Measurements from ENCODE around the gene STAP2. TPM values are rescaled to one million over a fixed set of nuclear protein-coding genes. Genes with fewer than 3 reads are reported as not detected.

STAP2 gene
- total and polyA plus RNA-seq, 10 of the 15 experiments (the other 5 are each of a cell fraction or from before 2014, with no cell fraction given): 0.84 to 22.4 (median 15.2) TPM

GRCh38 chr19:4345342-4346019 lies 6.9 kb upstream of the STAP2 start:
- Histone ChIP-seq H3K4me1 (ENCODE audit: control insufficient read depth, insufficient read depth, low read length) (peaks cover 7% of the 10 kb centered on the region), H3K27me3 (replicated peaks in 1 of 2; ENCODE audit: control insufficient read depth in 2 of 2, insufficient read depth in 2 of 2, low read length in 1 of 2) (no peaks in the 10 kb centered on the region), H3K79me2 (ENCODE audit: control insufficient read depth, insufficient read depth, low read length) (peaks cover 3% of the 10 kb centered on the region), H3K9ac (ENCODE audit: control insufficient read depth, insufficient read depth, low read length) (no peak overlapping the region), H2AFZ (ENCODE audit: control insufficient read depth, low read depth, low read length) (no peak overlapping the region), H3K27ac (ENCODE audit: control insufficient read depth, insufficient read depth) (no peak overlapping the region), H3K36me3 (ENCODE audit: control insufficient read depth in 2 of 2, insufficient read depth in 2 of 2, low read length in 1 of 2) (no peaks in the 10 kb centered on the region; a peak in 2 of 4 replicates), H3K4me2 (ENCODE audit: control insufficient read depth, insufficient read depth) (no peak overlapping the region), H4K20me1 (ENCODE audit: control insufficient read depth, insufficient read depth) (no peaks in the 10 kb centered on the region), H3K4me3 (no peak overlapping the region), H3K9me3 (replicated peaks; ENCODE audit: control insufficient read depth, insufficient read depth, low read length) (no peaks in the 10 kb centered on the region)
- WGBS (ENCODE audit: insufficient coverage, insufficient replicate concordance, low lambda C conversion rate, missing lambda C conversion rate): 90% methylated on average over 14 of the region's 15 CpGs
- ChIA-PET RAD21 (ENCODE audit: unreplicated experiment) (interaction anchor here (0.7 kb wide), 1 partner anchor 21 kb away, joined by 3 read pairs; no protein-coding TSS in a partner anchor), POLR2A (no interaction called here), CTCF (interaction anchor here (0.6 to 3.4 kb wide), 3 partner anchors 8 to 78 kb away, joined by 4 to 12 read pairs (median 6); partner anchors contain the start of gene CHAF1A), SMC1A (ENCODE audit: uncharacterized antibody, unreplicated experiment) (no interaction called here)
- TSS peak; percentile 47 for BruUV-seq (replicated peaks)
- DNase-seq (ENCODE audit: low read depth, low spot score) (no peak), ATAC-seq (no peak), FAIRE-seq (no peak)
- TF ChIP-seq TCF7 (IDR thresholded peaks at IDR 0.05; ENCODE audit: borderline replicate concordance): no peak
- TF ChIP-seq NFXL1 (IDR thresholded peaks at IDR 0.05; ENCODE audit: borderline replicate concordance): no peak
- no peak for TF ChIP-seq SMC3 (IDR thresholded peaks at IDR 0.05; ENCODE audit: borderline replicate concordance, low read length)
- no peak for TF ChIP-seq HDGF (IDR thresholded peaks at IDR 0.05)
- in situ Hi-C loops (cut with MboI) (no loop called here), intact Hi-C loops (cut with micrococcal nuclease; ENCODE audit: unreplicated experiment) (no loop called here)

All from GM12878 (cell line).